DND-41 (cell line): ENCODE measurements around the gene NAA80.
A peak's percentile ranks its signal among the peaks of the same experiment; 100 is the strongest.
"Not testable (repeated sequence)": the region's sequence is repeated elsewhere in the genome, so short reads cannot be mapped to it uniquely, and the experiment has no call there.

ENCODE experiments used
- ATAC-seq: fragments of 200-7000 bp; cut with Tn5 transposase; 3 replicates; pipeline ENCODE4 v1.9.1; 2021; ENCODE audit warnings: low read depth; ENCODE audit not compliant: insufficient read depth
- DNase-seq: peaks from one replicate; pipeline ENCODE4 v3.0.0-alpha.2; 2020
- H2AFZ ChIP-seq: 2 replicates; pipeline ENCODE4 v1.6.0; 2012; ENCODE audit warnings: low read depth, low read length
- H3K27ac ChIP-seq: 2 replicates; pipeline ENCODE4 v1.5.1; 2012; ENCODE audit warnings: low read length, inconsistent platforms
- H3K27me3 ChIP-seq: fragments of 200-600 bp; sonication (generic); 2 replicates; pipeline ENCODE4 v1.6.0; 2012; ENCODE audit warnings: low read length, mild to moderate bottlenecking, inconsistent platforms; ENCODE audit not compliant: insufficient read depth, poor library complexity
- H3K36me3 ChIP-seq: 2 replicates; pipeline ENCODE4 v1.5.1; 2012; ENCODE audit warnings: low read length, inconsistent platforms; ENCODE audit not compliant: insufficient read depth
- H3K4me1 ChIP-seq: 2 replicates; pipeline ENCODE4 v1.5.1; 2012; ENCODE audit warnings: mild to moderate bottlenecking, low read length; ENCODE audit not compliant: insufficient read depth
- H3K4me2 ChIP-seq: 2 replicates; pipeline ENCODE4 v1.6.0; 2012; ENCODE audit warnings: mild to moderate bottlenecking, moderate library complexity, low read length, inconsistent platforms; ENCODE audit not compliant: insufficient read depth
- H3K4me3 ChIP-seq, 2 experiments: fragments of 200-600 bp in 1 of 2; shearing (Covaris generic) in 1 of 2; 2 replicates each; pipeline ENCODE4 v1.5.1; 2012 to 2016; ENCODE audit warnings: inconsistent platforms in 2 of 2, low read length in 2 of 2, mild to moderate bottlenecking in 2 of 2, low read depth in 1 of 2, moderate library complexity in 1 of 2
- H3K79me2 ChIP-seq: 2 replicates; pipeline ENCODE4 v1.6.0; 2012; ENCODE audit warnings: low read length, inconsistent platforms; ENCODE audit not compliant: insufficient read depth
- H3K9ac ChIP-seq: 2 replicates; pipeline ENCODE4 v1.6.0; 2012; ENCODE audit warnings: low read depth, mild to moderate bottlenecking, inconsistent platforms, low read length, moderate library complexity
- H3K9me3 ChIP-seq: 2 replicates; pipeline ENCODE4 v1.5.1; 2012; ENCODE audit warnings: low read length, moderate library complexity, mild to moderate bottlenecking, inconsistent platforms; ENCODE audit not compliant: insufficient read depth, severe bottlenecking
- H4K20me1 ChIP-seq: 2 replicates; pipeline ENCODE4 v1.6.0; 2012; ENCODE audit warnings: low read length; ENCODE audit not compliant: insufficient read depth
- EZH2 ChIP-seq: IDR thresholded peaks from 3 replicates; pipeline ENCODE4 v1.6.1; 2012; ENCODE audit warnings: borderline replicate concordance, low read depth, mild to moderate bottlenecking, moderate library complexity, low read length, inconsistent platforms; ENCODE audit not compliant: severe bottlenecking
- TF ChIP-seq, protein P1 (sequence below): IDR thresholded peaks from 2 replicates; pipeline ENCODE4 v1.5.1; 2012; ENCODE audit warnings: borderline replicate concordance, low read length, moderate library complexity, mild to moderate bottlenecking; ENCODE audit not compliant: poor library complexity, severe bottlenecking; ENCODE audit errors: extremely low read depth

Gene NAA80

DNA sequence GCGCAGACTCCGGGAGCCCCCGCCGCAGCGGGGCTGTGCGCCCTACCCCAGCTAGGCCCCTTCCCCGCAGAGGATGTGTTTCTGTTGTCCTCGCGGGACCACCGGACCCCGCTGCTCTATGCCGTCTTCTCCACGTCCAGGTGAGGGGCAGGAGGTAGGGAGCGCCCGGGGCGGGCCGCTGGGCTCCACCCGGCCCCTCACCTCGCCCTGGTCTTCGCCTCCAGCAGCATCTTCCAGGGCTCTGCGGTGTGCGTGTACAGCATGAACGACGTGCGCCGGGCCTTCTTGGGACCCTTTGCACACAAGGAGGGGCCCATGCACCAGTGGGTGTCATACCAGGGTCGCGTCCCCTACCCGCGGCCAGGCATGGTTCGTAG, 25.5 kb downstream of the NAA80 start:
- ATAC-seq = no peak
- no peak overlapping the region for H3K4me2 ChIP-seq
- H3K4me1 ChIP-seq = peaks cover 8% of the 10 kb centered on the region
- DNase-seq = no peak
- H3K9me3 ChIP-seq = no peaks in the 10 kb centered on the region
- H3K9ac ChIP-seq = no peak overlapping the region
- H3K27ac ChIP-seq = no peak overlapping the region
- TF ChIP-seq EZH2 = no peak
- H4K20me1 ChIP-seq = no peaks in the 10 kb centered on the region
- H3K36me3 ChIP-seq = no peaks in the 10 kb centered on the region
- no peak overlapping the region for H3K4me3 ChIP-seq
- H2AFZ ChIP-seq = no peak overlapping the region
- peaks cover 24% of the 10 kb centered on the region for H3K27me3 ChIP-seq
- H3K79me2 ChIP-seq = no peaks in the 10 kb centered on the region

DNA sequence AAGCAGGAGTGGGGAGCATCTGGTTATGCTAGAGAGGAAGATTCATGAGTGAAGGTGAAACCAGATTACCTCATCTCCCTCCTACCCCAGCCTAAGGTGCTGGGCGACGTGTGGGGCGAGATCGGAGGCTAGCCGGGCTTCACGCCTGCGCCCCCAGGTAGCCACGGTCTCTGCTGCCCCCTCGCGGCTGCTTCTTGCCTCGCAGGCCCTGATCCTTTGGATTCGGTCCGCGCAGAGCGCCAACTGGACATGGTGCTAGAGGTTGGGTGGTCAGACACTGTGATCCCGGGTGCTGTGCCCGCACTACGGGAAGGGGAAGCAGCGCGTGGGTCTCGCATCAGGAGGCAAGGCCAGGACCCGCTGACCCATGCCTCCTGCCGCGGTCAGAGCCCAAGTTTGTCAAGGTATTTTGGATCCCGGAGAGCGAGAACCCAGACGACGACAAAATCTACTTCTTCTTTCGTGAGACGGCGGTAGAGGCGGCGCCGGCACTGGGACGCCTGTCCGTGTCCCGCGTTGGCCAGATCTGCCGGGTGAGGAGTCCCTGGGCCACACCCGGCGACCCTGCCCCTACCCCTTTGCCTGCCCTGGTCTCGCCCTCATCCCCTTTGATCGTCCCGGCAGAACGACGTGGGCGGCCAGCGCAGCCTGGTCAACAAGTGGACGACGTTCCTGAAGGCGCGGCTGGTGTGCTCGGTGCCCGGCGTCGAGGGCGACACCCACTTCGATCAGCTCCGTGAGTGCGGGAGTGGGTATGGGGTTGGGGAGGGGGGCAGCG, 26.1 kb downstream of the NAA80 start:
- Histone ChIP-seq H2AFZ (no peak overlapping the region; the same call in 1 of the 2 replicates), H3K9ac (0 out of 2 replicates have a peak overlapping the region, but pooled peaks have one; percentile 17), H3K27ac (no peak overlapping the region), H3K9me3 (no peaks in the 10 kb centered on the region), H3K79me2 (no peaks in the 10 kb centered on the region), H4K20me1 (no peaks in the 10 kb centered on the region), H3K4me3 (no peak overlapping the region; a peak in 1 of 4 replicates), H3K27me3 (peaks cover 24% of the 10 kb centered on the region), H3K4me1 (peaks cover 8% of the 10 kb centered on the region), H3K4me2 (peak overlapping the region; percentile 51), H3K36me3 (no peaks in the 10 kb centered on the region)
- DNase-seq (peak; percentile 74), ATAC-seq (peak; percentile 85)
- no peak for TF ChIP-seq EZH2
- TF ChIP-seq, protein P1, sequence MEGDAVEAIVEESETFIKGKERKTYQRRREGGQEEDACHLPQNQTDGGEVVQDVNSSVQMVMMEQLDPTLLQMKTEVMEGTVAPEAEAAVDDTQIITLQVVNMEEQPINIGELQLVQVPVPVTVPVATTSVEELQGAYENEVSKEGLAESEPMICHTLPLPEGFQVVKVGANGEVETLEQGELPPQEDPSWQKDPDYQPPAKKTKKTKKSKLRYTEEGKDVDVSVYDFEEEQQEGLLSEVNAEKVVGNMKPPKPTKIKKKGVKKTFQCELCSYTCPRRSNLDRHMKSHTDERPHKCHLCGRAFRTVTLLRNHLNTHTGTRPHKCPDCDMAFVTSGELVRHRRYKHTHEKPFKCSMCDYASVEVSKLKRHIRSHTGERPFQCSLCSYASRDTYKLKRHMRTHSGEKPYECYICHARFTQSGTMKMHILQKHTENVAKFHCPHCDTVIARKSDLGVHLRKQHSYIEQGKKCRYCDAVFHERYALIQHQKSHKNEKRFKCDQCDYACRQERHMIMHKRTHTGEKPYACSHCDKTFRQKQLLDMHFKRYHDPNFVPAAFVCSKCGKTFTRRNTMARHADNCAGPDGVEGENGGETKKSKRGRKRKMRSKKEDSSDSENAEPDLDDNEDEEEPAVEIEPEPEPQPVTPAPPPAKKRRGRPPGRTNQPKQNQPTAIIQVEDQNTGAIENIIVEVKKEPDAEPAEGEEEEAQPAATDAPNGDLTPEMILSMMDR = peak; percentile 98

DNA sequence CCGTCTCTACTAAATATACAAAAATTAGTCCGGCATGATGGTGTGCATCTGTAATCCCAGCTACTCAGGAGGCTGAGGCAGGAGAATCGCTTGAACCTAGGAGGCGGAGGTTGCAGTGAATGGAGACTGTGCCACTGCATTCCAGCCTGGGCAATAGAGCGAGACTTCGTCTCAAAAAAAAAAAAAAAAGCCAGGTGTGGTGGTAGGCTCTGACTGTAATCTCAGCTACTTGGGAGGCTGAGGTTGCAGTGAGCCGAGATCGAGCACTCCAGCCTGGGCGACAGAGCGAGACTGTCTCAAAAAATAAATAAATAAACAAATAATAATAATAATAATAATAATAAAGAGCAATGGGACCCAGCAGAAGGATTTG, 26.7 kb downstream of the NAA80 start:
- H3K79me2 ChIP-seq, H3K4me3 ChIP-seq, DNase-seq, H3K36me3 ChIP-seq, H4K20me1 ChIP-seq, H3K9me3 ChIP-seq, H3K27ac ChIP-seq, H3K4me1 ChIP-seq, H2AFZ ChIP-seq, H3K9ac ChIP-seq, ATAC-seq: not testable (repeated sequence)
- Histone ChIP-seq H3K4me2 (peak overlapping the region; percentile 51; the same call in 1 of the 2 replicates), H3K27me3 (peaks cover 24% of the 10 kb centered on the region)

DNA sequence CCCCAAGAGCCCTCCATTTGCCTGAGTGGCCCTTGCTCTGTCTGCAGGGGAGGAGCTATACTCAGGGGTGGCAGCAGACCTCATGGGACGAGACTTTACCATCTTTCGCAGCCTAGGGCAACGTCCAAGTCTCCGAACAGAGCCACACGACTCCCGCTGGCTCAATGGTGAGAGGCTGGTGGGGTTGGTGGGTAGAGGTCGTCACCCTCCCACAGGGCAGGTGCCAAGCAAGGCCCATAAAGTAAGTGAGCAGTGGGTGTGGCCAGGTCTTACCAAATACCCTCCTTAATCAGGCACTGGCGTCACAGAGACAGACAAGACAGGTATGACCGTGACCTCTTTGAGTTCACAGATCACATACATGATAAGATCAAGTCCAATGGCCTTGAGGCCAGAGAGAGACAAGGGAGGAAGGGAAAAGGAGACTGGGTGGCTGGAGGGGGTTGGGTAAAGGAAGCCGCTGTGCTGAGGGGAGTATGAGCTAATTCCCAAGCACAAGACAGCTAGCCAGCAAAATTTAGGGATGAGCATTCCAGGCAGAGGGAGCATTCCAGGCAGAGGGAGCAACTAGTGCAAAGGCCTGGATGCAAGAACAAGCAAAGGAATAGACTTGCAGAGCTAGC, 27.8 kb downstream of the NAA80 start:
- no peak for ATAC-seq
- Histone ChIP-seq H3K9me3 (no peaks in the 10 kb centered on the region), H4K20me1 (no peaks in the 10 kb centered on the region), H3K4me2 (no peak overlapping the region), H3K4me1 (peaks cover 8% of the 10 kb centered on the region), H3K36me3 (no peaks in the 10 kb centered on the region), H3K27me3 (peaks cover 22% of the 10 kb centered on the region), H3K4me3 (no peak overlapping the region), H3K27ac (no peak overlapping the region), H3K9ac (no peak overlapping the region), H2AFZ (no peak overlapping the region), H3K79me2 (no peaks in the 10 kb centered on the region)
- DNase-seq = no peak
- TF ChIP-seq, protein P1 = no peak
- TF ChIP-seq EZH2 = no peak
